C4-2B (cell line): Measurements from ENCODE around the gene CELA1.

ENCODE experiments used
- ZFX ChIP-seq: fragments of 450-650 bp; IDR thresholded peaks from 2 replicates; pipeline ENCODE4 v1.6.1; 2017
- TF ChIP-seq, protein P1 (sequence below): fragments of 450-650 bp; conservative IDR thresholded peaks from 2 replicates; pipeline ENCODE4 v1.5.1; 2017; ENCODE audit warnings: mild to moderate bottlenecking

DNA sequence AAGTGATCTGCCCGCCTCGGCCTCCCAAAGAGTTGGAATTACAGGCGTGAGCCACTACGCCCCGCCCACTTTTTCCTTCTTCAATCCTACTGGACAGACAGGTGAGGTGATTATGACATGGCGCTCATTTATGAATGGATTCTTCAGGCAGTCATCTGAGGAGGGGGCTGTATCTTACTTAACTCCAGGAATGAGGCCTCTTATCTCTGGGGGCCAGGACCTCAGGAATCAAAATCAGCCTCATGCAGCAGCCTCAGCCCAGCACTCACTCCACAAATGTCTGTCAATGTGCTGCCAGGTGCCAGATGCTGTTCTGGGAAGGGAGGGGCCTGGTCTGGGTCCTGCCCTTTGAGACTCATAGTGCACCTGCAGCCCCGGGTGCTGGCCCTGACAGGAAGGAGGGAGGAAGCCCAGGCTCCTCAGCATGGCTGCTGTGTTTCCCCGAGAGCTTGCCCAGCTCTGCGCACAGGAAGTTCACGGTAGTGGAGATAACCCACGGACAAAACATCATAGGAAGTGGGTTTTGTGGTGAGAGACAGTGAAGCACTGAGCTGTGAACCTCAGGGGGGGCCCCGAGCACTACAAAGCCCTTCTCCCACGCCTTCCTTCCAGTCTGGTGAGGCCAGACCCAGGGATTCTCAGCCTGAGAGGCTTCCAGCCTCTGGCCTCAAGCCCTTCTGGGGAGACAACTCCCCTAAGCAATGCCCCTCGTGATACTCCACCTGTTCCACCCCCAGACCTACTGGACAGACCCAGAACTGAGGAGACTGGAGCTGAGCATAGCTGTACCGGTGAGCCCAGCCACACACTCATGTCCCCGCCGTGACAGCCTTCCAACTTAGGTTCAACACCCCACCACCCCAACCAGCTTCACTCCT, 22.4 kb upstream of the CELA1 start:
- TF ChIP-seq, protein P1, sequence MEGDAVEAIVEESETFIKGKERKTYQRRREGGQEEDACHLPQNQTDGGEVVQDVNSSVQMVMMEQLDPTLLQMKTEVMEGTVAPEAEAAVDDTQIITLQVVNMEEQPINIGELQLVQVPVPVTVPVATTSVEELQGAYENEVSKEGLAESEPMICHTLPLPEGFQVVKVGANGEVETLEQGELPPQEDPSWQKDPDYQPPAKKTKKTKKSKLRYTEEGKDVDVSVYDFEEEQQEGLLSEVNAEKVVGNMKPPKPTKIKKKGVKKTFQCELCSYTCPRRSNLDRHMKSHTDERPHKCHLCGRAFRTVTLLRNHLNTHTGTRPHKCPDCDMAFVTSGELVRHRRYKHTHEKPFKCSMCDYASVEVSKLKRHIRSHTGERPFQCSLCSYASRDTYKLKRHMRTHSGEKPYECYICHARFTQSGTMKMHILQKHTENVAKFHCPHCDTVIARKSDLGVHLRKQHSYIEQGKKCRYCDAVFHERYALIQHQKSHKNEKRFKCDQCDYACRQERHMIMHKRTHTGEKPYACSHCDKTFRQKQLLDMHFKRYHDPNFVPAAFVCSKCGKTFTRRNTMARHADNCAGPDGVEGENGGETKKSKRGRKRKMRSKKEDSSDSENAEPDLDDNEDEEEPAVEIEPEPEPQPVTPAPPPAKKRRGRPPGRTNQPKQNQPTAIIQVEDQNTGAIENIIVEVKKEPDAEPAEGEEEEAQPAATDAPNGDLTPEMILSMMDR, result no peak
- no peak for TF ChIP-seq ZFX
